H1 (cell line): ENCODE measurements around the gene ADCY1. TPM values are rescaled to one million over a fixed set of nuclear protein-coding genes. Genes with fewer than 3 reads are reported as not detected.

ENCODE experiments used
- HDAC2 ChIP-seq, 2 experiments: fragments of 300-600 bp in 1 of 2; sonication (generic) in 1 of 2; IDR thresholded peaks; 2 replicates each; pipeline ENCODE4 v1.6.1; 2011 to 2012; ENCODE audit warnings: low read depth in 2 of 2, low read length in 2 of 2, mild to moderate bottlenecking in 2 of 2, moderate library complexity in 2 of 2, borderline replicate concordance in 1 of 2, inconsistent platforms in 1 of 2
- polyA plus RNA-seq, 7 experiments: library from polyadenylated mRNA; depleted of rRNA in 3 of 7; stranded (reverse) in 5 of 7; unstranded in 2 of 7; fragments of >200 nt in 5 of 7; fragments of 200-250 nt in 2 of 7; gene quantifications; 1 replicate in 5 of 7; 2 replicates in 1 of 7; 4 replicates in 1 of 7; pipeline versions ENCODE4 v1.2.1 to v1.2.3, GENCODE V29; 2011 to 2013; ENCODE audit warnings: missing spikeins in 2 of 7, mixed read lengths in 2 of 7
- total RNA-seq: library from RNA; stranded (reverse); fragmentation: NEBNext Ultra II Directional; extraction: Animal tissue kit (Norgen Biotek cat#: 25700); gene quantifications from 2 replicates; pipeline ENCODE4 v1.2.1, GENCODE V29; 2021

Gene ADCY1
- total and polyA plus RNA-seq, 2 of the 8 experiments (the other 6 are each of a cell fraction or from before 2014, with no cell fraction given), result 7.9 to 26.9 TPM

GRCh38 chr7:45677311-45677900 lies 103.2 kb downstream of the ADCY1 start (continued):
- no peak for TF ChIP-seq HDAC2 (IDR thresholded peaks at IDR 0.05; ENCODE audit: borderline replicate concordance in 1 of 2, low read depth in 2 of 2, low read length in 2 of 2)
